Measurements from ENCODE around the gene RIN3. TPM values are rescaled to one million over a fixed set of nuclear protein-coding genes. Genes with fewer than 3 reads are reported as not detected.

The RIN3 gene
- total RNA-seq, 1 experiment from 2014 or later: 10.9 TPM

DNA sequence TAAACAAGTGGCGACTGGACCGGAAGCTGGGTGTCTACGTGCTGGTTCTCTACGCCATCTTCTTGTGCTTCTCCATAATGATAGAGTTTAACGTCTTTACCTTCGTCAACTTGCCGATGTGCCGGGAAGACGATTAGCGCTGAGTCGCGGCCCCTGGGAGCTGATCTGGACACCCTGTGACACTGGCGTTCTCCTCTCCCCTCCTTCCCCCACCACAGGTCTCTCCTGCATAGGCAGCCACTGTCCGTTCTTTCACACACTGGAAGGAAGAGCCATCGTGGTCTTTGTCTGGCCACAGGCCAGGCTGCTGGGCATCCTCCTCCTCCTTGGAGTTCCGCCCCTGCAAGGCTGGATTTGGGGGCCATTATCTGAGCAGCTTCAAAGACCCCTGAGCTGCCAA, 20.1 kb upstream of the RIN3 start:
- DNase-seq (ENCODE audit: low read depth, low spot score) (no peak), ATAC-seq (no peak)
- ChIA-PET CTCF (no interaction called here), POLR2A (no interaction called here)
- in situ Hi-C loops (cut with HindIII; ENCODE audit: low pct_unique_long_range_greater_than_20kb, low sequenced_read_pairs) (no loop called here), intact Hi-C loops (cut with micrococcal nuclease; ENCODE audit: unreplicated experiment) (no loop called here)
- Histone ChIP-seq H3K4me1 (ENCODE audit: control insufficient read depth, insufficient read depth, low read length) (no peaks in the 10 kb centered on the region), H3K4me3 (ENCODE audit: low read depth in 2 of 2, low read length in 2 of 2) (no peak overlapping the region), H3K27me3 (ENCODE audit: control insufficient read depth, insufficient read depth, low read length) (no peaks in the 10 kb centered on the region), H3K9me3 (ENCODE audit: control insufficient read depth, insufficient read depth, low read depth, low read length) (no peaks in the 10 kb centered on the region), H3K27ac (ENCODE audit: low read length) (no peak overlapping the region), H3K36me3 (ENCODE audit: control insufficient read depth, insufficient read depth, low read length) (no peaks in the 10 kb centered on the region)
- TF ChIP-seq CTCF (IDR thresholded peaks at IDR 0.05) (no peak), SIN3A (IDR thresholded peaks at IDR 0.05; ENCODE audit: borderline replicate concordance, insufficient read depth, low read depth, low read length) (no peak), TCF7L2 (IDR thresholded peaks at IDR 0.05; ENCODE audit: low read depth, low read length) (no peak), POLR2AphosphoS5 (IDR thresholded peaks at IDR 0.05; ENCODE audit: low read depth, low read length) (no peak)
- TF ChIP-seq, protein P1, sequence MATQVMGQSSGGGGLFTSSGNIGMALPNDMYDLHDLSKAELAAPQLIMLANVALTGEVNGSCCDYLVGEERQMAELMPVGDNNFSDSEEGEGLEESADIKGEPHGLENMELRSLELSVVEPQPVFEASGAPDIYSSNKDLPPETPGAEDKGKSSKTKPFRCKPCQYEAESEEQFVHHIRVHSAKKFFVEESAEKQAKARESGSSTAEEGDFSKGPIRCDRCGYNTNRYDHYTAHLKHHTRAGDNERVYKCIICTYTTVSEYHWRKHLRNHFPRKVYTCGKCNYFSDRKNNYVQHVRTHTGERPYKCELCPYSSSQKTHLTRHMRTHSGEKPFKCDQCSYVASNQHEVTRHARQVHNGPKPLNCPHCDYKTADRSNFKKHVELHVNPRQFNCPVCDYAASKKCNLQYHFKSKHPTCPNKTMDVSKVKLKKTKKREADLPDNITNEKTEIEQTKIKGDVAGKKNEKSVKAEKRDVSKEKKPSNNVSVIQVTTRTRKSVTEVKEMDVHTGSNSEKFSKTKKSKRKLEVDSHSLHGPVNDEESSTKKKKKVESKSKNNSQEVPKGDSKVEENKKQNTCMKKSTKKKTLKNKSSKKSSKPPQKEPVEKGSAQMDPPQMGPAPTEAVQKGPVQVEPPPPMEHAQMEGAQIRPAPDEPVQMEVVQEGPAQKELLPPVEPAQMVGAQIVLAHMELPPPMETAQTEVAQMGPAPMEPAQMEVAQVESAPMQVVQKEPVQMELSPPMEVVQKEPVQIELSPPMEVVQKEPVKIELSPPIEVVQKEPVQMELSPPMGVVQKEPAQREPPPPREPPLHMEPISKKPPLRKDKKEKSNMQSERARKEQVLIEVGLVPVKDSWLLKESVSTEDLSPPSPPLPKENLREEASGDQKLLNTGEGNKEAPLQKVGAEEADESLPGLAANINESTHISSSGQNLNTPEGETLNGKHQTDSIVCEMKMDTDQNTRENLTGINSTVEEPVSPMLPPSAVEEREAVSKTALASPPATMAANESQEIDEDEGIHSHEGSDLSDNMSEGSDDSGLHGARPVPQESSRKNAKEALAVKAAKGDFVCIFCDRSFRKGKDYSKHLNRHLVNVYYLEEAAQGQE (IDR thresholded peaks at IDR 0.05; ENCODE audit: insufficient read depth in 1 of 2, low read depth in 2 of 2, low read length in 1 of 2): no peak
- BruUV-seq (replicated peaks): no TSS peak

GRCh38 chr14:92494512-92494911, 19.1 kb upstream of the RIN3 start:
- CTCF ChIA-PET: no interaction called here
- Histone ChIP-seq H3K27ac (ENCODE audit: low read length) (no peak overlapping the region), H3K4me1 (ENCODE audit: control insufficient read depth, insufficient read depth, low read length) (no peaks in the 10 kb centered on the region), H3K36me3 (ENCODE audit: control insufficient read depth, insufficient read depth, low read length) (no peaks in the 10 kb centered on the region), H3K4me3 (ENCODE audit: low read depth in 2 of 2, low read length in 2 of 2) (no peak overlapping the region), H3K9me3 (ENCODE audit: control insufficient read depth, insufficient read depth, low read depth, low read length) (no peaks in the 10 kb centered on the region), H3K27me3 (ENCODE audit: control insufficient read depth, insufficient read depth, low read length) (no peaks in the 10 kb centered on the region)
- POLR2A ChIA-PET: interaction anchor here (0.7 kb wide), 1 partner anchor 34 kb away, joined by 3 read pairs; no protein-coding TSS in a partner anchor
- no TSS peak for BruUV-seq (replicated peaks)
- intact Hi-C loops (cut with micrococcal nuclease; ENCODE audit: unreplicated experiment) (no loop called here), in situ Hi-C loops (cut with HindIII; ENCODE audit: low pct_unique_long_range_greater_than_20kb, low sequenced_read_pairs) (no loop called here)
- no peak for ATAC-seq
- no peak for TF ChIP-seq CTCF (IDR thresholded peaks at IDR 0.05)
- TF ChIP-seq, protein P1 (IDR thresholded peaks at IDR 0.05; ENCODE audit: insufficient read depth in 1 of 2, low read depth in 2 of 2, low read length in 1 of 2): no peak
- TF ChIP-seq SIN3A (IDR thresholded peaks at IDR 0.05; ENCODE audit: borderline replicate concordance, insufficient read depth, low read depth, low read length): no peak
- TF ChIP-seq POLR2AphosphoS5 (IDR thresholded peaks at IDR 0.05; ENCODE audit: low read depth, low read length): no peak
- no peak for DNase-seq (ENCODE audit: low read depth, low spot score)

Data from Panc1 (cell line).